Mucosa of descending colon (tissue), 3 donors: ENCODE measurements around the gene ATRX. TPM values are rescaled to one million over a fixed set of nuclear protein-coding genes. Genes with fewer than 3 reads are reported as not detected.
"Not testable (repeated sequence)": the region's sequence is repeated elsewhere in the genome, so short reads cannot be mapped to it uniquely, and the experiment has no call there.

Experiments
- ATAC-seq: fragments of 200-7000 bp; cut with Tn5 transposase; one replicate; pipeline ENCODE4 v1.9.1; 2020; ENCODE audit warnings: mild to moderate bottlenecking, moderate library complexity
- DNase-seq, 3 donors: peaks; one replicate each; pipeline ENCODE4 v3.0.0-alpha.2; 2020
- H3K36me3 ChIP-seq: fragments of 200-600 bp; one replicate; pipeline ENCODE4 v1.8.0; 2021; ENCODE audit warnings: low read depth, mild to moderate bottlenecking
- H3K4me1 ChIP-seq: fragments of 200-600 bp; one replicate; pipeline ENCODE4 v1.8.0; 2021; ENCODE audit warnings: low read depth, mild to moderate bottlenecking
- H3K4me3 ChIP-seq: fragments of 200-600 bp; one replicate; pipeline ENCODE4 v1.8.0; 2021; ENCODE audit warnings: mild to moderate bottlenecking
- H3K9me3 ChIP-seq: fragments of 200-600 bp; one replicate; pipeline ENCODE4 v1.8.0; 2021; ENCODE audit warnings: mild to moderate bottlenecking
- CTCF ChIP-seq: fragments of 200-600 bp; IDR thresholded peaks from one replicate; pipeline ENCODE4 v1.8.0; 2022; ENCODE audit warnings: antibody characterized with exemption, mild to moderate bottlenecking
- intact Hi-C, 2 donors: fragments of 100-400 bp; cut with DNase I in 1 of 2; cut with micrococcal nuclease in 1 of 2; formaldehyde crosslinking; loops; one replicate each; pipeline versions ENCODE4 v1.11.0 to v1.11.1; 2022; cut with DNase I, micrococcal nuclease
- long read RNA-seq, 2 donors: library from polyadenylated mRNA; unstranded; transcript quantifications; one replicate each; pipeline ENCODE4 v2.0.0, GENCODE V29; 2019 to 2021
- total RNA-seq, 3 donors: library from RNA; stranded (reverse); fragmentation: NEBNext Ultra II Directional in 2 of 3; extraction: Animal tissue kit (Norgen Biotek cat#: 25700) in 2 of 3; gene quantifications; one replicate each; pipeline versions ENCODE4 v1.2.1 to v1.2.4, GENCODE V29; 2021 to 2023
- donor health status: DM: no; HTN: no; CAD: no; lungs with moderate emphysema.
- donor health status: DM: no; HTN: no; CAD: no.
- donor health status: DM: no; HTN: yes; CAD: no.

Gene ATRX, protein sequence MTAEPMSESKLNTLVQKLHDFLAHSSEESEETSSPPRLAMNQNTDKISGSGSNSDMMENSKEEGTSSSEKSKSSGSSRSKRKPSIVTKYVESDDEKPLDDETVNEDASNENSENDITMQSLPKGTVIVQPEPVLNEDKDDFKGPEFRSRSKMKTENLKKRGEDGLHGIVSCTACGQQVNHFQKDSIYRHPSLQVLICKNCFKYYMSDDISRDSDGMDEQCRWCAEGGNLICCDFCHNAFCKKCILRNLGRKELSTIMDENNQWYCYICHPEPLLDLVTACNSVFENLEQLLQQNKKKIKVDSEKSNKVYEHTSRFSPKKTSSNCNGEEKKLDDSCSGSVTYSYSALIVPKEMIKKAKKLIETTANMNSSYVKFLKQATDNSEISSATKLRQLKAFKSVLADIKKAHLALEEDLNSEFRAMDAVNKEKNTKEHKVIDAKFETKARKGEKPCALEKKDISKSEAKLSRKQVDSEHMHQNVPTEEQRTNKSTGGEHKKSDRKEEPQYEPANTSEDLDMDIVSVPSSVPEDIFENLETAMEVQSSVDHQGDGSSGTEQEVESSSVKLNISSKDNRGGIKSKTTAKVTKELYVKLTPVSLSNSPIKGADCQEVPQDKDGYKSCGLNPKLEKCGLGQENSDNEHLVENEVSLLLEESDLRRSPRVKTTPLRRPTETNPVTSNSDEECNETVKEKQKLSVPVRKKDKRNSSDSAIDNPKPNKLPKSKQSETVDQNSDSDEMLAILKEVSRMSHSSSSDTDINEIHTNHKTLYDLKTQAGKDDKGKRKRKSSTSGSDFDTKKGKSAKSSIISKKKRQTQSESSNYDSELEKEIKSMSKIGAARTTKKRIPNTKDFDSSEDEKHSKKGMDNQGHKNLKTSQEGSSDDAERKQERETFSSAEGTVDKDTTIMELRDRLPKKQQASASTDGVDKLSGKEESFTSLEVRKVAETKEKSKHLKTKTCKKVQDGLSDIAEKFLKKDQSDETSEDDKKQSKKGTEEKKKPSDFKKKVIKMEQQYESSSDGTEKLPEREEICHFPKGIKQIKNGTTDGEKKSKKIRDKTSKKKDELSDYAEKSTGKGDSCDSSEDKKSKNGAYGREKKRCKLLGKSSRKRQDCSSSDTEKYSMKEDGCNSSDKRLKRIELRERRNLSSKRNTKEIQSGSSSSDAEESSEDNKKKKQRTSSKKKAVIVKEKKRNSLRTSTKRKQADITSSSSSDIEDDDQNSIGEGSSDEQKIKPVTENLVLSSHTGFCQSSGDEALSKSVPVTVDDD (N-terminal part only)
- total RNA-seq, result 100 to 1,000 TPM in 1 of 3 donors, 10 to 100 TPM in 2; 47.9 to 108 (median 64.1) TPM
- long read RNA-seq, donor 1, partial matches to known transcripts, result 19 of 39 reads
- long read RNA-seq, donor 1, other reads (novel, unspliced or antisense), result 19 of 39 reads
- long read RNA-seq, donor 2, partial matches to known transcripts, result 25 of 33 reads
- long read RNA-seq, donor 2, other reads (novel, unspliced or antisense), result 4 of 33 reads

DNA sequence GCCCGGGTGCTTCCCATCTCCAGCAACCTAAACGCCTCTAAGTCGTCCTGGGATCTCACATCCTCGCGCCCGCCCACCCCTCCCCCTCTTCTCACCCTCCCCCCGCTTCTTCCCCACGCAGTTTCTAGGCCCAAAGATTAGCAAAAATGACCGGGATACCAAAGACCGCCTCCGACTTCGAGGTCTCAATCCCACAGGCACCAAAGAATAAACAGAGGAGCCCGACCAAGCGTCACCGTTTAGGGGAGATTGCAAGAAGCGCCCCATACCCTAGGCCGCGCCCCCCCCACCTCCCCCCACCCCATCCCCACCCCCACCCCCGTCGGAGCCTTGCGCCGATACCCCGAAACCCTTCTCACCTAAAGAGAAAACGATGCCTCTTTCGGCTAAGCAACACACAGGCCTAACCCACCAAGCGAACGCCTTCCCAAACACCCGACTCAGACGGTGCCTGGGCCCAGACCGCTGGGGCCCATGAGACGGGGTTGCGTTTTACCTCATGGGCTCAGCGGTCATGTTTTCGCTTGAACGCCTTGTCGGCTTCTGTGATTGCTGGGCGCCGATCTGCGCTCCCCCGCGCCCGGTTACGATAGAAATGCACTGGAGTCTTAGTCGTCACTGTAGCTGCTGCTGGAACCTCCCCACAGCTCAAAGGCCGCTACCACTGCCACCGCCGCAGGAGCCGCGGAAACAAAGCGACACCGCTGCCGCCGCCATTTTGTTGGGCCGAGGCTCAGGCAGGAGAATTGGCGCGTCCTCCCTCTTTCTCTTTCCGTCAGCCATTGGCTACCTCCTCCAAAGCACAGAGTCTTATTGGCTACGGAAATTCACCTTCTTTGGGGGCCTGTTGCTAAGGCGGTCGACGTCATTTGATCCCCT, at the start of gene ATRX:
TSS of gene ATRX (minus strand) at position 731 of the 879 bp plus-strand sequence. CDS start at position 516, 215 bp downstream.
- peak within 1 kb of the TSS; percentile 34 for H3K4me3 ChIP-seq
- no peaks in the 10 kb centered on the region for H3K4me1 ChIP-seq
- intact Hi-C loops, result no loop called here
- H3K36me3 ChIP-seq, result no peaks in the 10 kb centered on the region
- no peaks in the 10 kb centered on the region for H3K9me3 ChIP-seq
- TF ChIP-seq CTCF, result no peak
- ATAC-seq (peak; percentile 92), DNase-seq (peak; percentile 73 to 77 (median 75))

DNA sequence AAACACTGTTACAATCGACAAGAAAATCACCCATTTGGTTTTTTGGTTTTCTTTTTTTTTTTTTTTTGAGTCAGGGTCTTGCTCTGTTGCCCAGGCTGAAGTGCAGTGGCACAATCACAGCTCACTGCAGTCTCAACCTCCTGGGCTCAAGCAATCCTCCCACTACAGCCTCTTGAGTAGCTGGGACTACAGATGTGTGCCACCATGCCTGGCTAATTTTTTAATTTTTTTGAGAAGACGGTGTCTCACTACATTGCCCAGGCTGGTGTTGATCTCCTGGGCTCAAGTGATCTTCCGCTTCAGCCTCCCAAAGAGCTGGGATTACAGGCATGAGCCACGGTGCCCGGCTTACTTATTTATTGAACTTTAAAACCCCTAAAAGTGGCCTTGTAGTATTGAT, 45.5 kb upstream of the ATRX start:
- H3K4me1 ChIP-seq, ATAC-seq: not testable (repeated sequence)

DNA sequence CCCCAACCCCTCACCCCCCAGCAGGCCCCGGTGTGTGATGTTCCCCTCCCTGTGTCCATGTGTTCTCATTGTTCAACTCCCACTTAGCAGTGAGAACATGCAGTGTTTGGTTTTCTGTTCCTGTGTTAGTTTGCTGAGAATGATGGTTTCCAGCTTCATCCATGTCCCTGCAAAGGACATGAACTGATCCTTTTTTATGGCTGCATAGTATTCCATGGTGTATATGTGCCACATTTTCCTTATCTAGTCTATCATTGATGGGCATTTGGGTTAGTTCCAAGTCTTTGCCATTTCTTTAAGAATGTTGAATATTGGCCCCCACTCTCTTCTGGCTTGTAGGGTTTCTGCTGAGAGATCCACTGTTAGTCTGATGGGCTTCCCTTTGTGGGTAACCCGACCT, 36.0 kb upstream of the ATRX start:
- intact Hi-C loops, H3K9me3 ChIP-seq, H3K4me3 ChIP-seq: not testable (repeated sequence)

More for the DNA sequence above, 45.5 kb upstream of the ATRX start:
- DNase-seq, H3K4me3 ChIP-seq, intact Hi-C loops, H3K9me3 ChIP-seq, H3K36me3 ChIP-seq: not testable (repeated sequence)

DNA sequence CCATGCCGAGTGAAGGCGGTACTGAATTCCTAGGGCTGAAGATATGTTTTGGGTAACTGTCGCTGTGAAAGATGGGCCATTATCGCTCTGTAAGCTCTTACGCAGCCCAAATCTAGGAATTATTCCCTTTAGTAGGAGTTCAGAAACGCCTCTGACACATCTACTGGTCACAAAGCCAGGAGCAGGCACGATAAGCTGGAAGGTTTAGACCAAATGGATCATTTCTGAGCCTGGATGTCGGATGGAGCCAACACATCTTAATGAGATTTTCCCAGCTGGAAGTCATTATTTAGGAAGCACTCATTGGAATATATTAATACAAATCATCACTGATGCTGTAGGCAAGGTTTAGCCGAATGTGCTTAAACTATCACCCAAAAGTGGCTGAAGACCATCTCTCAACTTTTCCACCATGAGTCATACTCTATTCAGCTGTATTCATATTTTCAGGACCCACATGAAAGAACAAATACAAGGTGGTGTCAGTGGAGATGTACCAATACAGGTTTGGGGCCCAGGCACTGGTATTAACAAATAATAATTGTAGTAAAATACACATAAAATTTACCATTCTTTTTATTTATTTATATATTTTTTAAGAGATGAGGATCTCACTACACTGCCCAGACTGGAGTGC, 34.2 kb upstream of the ATRX start:
- DNase-seq (no peak), ATAC-seq (no peak)
- intact Hi-C loops, result no loop called here
- no peak for TF ChIP-seq CTCF
- H3K4me1 ChIP-seq, result no peaks in the 10 kb centered on the region
- H3K36me3 ChIP-seq, result no peaks in the 10 kb centered on the region
- H3K4me3 ChIP-seq, result no peak overlapping the region
- no peaks in the 10 kb centered on the region for H3K9me3 ChIP-seq

More for the DNA sequence above, 36.0 kb upstream of the ATRX start:
- ATAC-seq, DNase-seq, H3K4me1 ChIP-seq, H3K36me3 ChIP-seq: not testable (repeated sequence)

GRCh38 chrX:77814210-77814609, 28.2 kb upstream of the ATRX start:
- no peak for TF ChIP-seq CTCF
- intact Hi-C loops, result no loop called here
- no peaks in the 10 kb centered on the region for H3K9me3 ChIP-seq
- H3K4me1 ChIP-seq, result no peaks in the 10 kb centered on the region
- no peak for DNase-seq
- H3K36me3 ChIP-seq, result no peaks in the 10 kb centered on the region
- no peak overlapping the region for H3K4me3 ChIP-seq
- no peak for ATAC-seq
